Right ventricle myocardium superior (tissue), 1 donor: ENCODE results near the gene ASTN2. TPM values are rescaled to one million over a fixed set of nuclear protein-coding genes. Genes with fewer than 3 reads are reported as not detected.

Source experiments
- ATAC-seq: fragments of 200-7000 bp; cut with Tn5 transposase; one replicate; pipeline ENCODE4 v1.9.1; 2020; ENCODE audit warnings: mild to moderate bottlenecking; ENCODE audit not compliant: poor library complexity
- DNase-seq: peaks from one replicate; pipeline ENCODE4 v3.0.0-alpha.2; 2020
- intact Hi-C: fragments of 100-400 bp; cut with DNase I; formaldehyde crosslinking; loops from one replicate; pipeline ENCODE4 v1.11.2; 2022
- total RNA-seq: library from RNA; stranded (reverse); fragmentation: NEBNext Ultra II Directional; extraction: Animal tissue kit (Norgen Biotek cat#: 25700); gene quantifications from one replicate; pipeline ENCODE4 v1.2.1, GENCODE V29; 2021
- donor health status: DM: no; HTN: yes; CAD: no; lungs with severe emphysema.

ASTN2 gene
- total RNA-seq, 1 donor from 2014 or later = 6.4 TPM

DNA sequence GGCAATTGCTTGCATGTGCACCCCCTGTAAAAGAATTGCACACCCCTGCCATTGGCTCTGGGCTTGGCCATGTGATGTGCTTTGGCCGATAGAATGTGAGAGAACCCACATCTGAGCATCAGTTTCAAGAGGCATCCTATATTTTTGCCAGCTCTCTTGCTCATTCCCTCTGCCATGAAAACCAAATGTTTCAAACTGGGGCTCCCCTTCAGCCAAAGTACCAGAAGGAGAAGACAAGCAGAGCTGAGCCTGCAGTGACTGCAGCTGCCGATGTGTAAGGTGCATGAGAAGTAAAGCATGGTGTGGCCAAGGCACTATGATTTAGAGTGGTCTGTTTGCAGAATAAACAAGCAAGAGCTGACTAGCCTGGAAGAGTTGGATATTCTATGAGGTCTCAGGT, 132.3 kb downstream of the ASTN2 start:
- intact Hi-C loops = no loop called here
- ATAC-seq = no peak
- DNase-seq = no peak

DNA sequence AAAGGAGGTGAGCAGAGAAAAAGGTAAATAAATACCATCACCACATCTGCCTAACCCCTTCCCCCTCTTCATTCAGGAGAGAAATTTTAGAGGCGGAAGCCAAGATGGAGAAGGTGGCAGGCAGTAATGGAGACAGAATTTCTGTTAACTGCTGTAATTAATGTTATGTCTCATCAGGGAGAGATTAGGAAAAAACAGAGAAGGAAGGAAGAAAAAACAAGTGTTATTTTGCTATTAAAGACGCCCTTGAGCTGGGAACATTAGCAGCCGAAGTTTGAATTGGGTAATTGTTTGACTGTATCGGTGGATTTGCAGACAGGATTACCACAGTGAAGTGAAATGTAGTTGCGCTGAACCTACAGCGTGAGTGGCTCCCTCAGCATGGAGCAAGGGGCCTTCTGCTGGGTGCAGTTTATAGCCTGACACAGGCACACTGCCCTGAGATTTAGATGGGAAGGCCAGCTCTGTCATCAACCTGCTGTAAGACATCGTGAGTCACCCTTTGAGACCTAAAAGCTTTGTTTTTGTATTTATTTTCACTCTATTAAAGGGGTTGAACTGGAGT, 136.3 kb downstream of the ASTN2 start:
- no peak for DNase-seq
- no peak for ATAC-seq
- intact Hi-C loops = no loop called here

DNA sequence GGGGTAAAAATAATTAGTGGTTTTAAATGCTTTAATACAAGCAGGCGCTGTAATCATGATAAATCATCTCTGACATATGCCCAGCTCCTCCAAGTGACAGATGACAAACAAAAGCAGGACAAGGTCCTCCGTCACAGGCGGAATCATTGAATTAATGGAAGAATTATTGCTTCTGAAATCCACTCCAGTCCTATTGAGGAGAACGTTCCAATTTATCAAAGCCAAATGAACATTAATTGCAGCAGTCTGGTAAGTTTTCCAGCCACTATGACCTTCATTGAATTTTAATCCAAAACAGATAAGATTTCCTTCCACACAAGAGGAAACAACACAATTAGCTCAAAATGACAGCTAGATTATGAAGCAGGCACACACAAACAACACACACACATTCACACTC, 136.8 kb downstream of the ASTN2 start:
- intact Hi-C loops = no loop called here
- DNase-seq (no peak), ATAC-seq (no peak)

DNA sequence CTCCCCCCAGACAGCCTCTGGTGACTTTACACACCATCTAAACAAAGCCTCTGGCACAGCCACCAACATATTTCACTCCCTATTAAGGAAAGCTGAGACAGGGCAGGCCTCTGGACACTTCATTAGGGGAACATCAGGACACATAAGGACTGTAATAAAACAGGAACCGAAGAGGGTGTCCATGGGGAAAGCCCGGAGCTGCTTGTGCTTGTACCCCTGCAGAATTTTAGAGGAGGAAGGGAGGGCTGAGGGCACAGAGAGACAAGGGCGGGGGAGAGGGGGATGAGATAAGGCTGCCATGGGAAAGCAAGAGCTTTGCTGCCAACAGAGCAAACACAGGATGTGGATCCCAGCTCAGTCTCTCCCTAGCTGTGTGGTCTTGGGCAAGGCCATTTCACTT, 138.4 kb downstream of the ASTN2 start:
- DNase-seq (no peak), ATAC-seq (peak; percentile 12)
- intact Hi-C loops = no loop called here

DNA sequence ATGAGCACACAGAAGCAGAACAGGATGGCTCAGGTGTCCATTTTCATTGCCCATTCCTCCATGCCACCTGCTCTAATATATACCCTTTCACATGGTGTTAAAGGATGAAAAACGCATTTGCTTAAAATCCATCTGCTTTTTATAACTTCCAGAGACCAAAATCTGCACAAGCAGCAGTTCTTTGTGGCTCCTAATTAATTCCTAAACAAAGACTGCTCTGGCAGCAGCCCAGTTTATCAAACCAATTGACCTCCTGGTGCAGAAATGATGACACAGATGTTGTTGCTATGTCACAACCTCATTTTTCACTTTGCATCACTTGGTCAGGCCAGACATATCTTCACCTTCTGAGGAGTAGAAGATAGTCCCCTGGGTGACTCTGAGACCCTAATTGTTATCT, 141.2 kb downstream of the ASTN2 start:
- DNase-seq (no peak), ATAC-seq (no peak)
- intact Hi-C loops = no loop called here

DNA sequence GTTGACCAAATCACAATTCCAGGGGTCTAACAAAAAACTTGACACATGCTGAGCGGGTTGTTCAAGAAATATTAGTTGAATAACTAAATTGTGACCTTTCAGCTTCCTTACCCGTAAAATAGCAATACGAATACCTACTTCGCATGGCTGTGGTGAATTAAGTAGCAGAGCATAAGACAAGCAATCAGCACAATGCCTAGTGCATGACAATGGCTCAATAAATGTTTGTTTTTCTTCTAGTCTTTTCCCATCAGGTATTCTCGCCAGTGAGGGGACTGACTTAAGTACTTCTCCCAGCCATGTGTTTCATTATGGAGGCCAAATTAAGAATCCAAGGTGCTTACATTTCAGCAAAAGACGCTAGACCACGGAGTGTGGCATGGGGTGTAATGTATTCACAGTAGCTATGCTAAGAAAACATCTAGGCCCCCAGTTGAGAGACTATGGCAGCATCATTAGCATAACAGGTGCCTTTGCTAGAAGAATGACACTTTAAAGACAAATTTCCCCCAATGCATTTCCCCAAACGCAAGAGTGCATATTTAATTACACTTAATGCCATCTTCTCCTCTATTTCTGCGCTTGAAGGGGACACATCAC, 145.9 kb downstream of the ASTN2 start:
- ATAC-seq (no peak), DNase-seq (no peak)
- intact Hi-C loops = no loop called here

DNA sequence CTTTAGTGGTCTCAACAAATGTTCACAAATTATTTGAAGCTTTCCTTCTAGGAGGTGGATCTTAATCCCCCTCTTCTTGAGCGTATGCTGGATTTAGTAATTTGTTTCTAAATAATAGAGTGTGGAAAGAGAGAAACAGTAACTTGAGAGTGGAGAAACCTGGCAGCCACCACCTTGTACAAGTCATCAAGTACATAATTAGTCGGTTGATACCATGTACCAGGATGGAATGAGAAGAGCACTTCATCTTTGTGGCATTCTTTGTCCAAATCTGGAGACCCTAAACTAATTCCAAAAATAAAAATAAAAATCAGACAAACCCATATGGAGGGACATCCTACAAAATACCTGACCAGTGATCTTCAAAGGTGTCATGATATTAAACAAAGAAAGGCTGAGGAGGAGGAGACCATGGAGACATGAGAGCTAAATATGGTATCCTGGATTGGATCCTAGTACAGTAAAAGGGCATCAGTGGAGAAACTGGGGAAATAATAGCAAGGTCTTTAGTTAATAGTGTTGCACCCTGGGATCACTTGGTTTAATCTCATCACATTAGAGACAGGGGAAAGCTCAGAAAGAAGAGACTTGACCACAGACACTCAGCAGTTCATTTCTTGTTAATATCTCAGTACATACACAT, 147.9 kb downstream of the ASTN2 start:
- intact Hi-C loops = no loop called here
- ATAC-seq = peak; percentile 67

DNA sequence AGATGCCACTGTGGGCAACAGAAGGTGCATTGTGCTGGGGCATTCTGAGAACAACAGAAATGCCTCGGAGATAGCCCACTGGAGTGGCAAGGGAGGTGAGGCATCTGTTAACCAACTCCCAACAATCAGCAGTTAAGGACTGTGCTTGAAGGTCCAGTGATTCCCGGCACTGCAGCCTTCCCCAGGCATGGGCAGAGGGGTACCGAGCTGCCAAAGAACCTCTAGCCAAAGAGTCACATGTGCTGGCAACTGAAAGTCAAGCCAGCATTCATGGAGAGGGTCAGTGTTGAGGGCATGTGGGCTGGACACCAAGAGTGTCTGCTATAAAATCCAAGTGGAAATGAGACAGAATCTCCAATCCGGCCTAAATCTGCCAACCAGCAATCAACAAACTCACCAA, 149.6 kb downstream of the ASTN2 start:
- DNase-seq (no peak), ATAC-seq (peak; percentile 65)
- intact Hi-C loops = no loop called here

More for the DNA sequence above, 147.9 kb downstream of the ASTN2 start:
- no peak for DNase-seq

DNA sequence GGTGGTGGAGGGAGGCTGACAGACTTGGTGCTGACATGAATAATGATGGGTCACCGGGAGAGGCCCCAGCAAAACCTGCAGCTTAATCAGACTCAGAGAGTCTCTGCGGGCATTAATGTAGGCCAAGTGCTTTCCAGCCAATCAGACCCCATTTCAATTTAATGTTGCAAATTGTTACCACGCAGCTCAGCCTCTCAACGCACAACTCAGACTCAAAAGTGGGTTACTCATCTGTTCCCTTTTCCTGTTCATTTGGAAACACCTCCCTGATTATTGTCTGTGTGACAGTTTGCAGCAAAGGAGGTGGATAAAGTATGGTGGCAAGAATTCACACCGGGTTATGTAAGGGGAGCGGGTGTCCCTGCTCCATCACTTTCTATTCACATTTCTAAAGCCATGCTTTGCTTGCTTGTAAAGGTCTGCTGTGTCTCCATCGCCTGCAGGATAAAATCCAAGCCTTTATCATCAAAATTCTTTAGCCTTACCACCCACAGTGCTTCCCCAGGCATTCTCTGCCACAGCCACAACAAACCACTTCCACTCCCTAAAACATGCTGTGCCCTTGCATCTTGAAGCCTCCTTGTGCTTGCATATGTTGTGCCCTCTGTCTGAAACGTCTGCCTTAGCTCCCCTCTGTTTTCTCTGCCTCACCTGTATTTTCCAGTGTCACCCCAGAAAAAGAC, 156.5 kb downstream of the ASTN2 start:
- DNase-seq = no peak
- no peak for ATAC-seq

DNA sequence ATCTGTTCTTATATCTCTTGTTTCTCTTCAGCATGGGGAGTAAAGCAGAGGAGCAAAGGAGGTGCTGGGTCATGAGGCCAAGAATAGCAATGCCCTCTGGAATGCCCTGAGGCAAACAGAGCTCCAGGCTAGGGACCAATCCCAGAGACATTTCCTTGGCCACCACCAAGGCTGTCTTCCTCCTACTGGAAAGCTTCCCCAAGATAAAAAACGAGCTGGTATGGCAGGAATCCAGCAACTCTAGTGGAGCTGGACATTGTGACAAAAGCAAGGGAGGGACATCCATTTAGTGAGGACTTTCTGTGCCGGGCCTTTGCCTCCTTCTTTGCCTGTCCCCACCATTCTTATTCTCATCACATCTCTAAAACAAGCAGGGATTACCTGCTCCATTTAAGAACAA, 161.6 kb downstream of the ASTN2 start:
- ATAC-seq = no peak

More for the DNA sequence above, 156.5 kb downstream of the ASTN2 start:
- intact Hi-C loops = loop anchor here (10.0 kb wide), 1 partner anchor 54 kb away; no protein-coding TSS in a partner anchor

DNA sequence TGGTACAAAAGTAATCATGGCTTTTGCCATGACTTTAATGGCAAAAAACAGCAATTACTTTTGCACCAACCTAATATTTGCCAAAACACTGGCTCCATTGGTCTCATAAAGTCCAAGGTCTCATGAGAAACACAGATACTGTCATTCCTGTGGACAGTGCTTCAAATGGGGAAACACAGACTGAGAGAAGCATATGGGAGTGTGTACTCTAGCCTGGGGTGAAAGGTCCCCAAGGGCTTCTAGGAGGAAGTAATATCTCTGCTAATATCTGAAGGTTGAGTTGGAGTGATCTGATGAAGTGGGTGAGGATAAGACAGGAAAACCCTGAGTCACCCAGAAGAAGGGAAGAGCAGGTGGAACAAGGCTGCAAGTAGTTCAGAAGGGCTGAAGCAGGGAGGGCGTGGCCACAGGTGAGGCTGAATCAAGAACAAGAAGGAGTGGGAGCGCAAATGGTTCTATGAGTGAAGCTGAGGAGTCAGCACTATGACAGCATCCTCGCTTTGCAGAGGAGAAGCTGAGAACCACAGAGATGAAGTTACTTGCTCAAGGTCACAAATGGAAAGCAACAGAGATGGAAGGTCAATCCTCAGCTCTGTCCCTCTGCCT, 164.1 kb downstream of the ASTN2 start:
- DNase-seq (no peak), ATAC-seq (no peak)
- intact Hi-C loops = loop anchor here (10.0 kb wide), 1 partner anchor 46 kb away; no protein-coding TSS in a partner anchor

More for the DNA sequence above, 161.6 kb downstream of the ASTN2 start:
- intact Hi-C loops = loop anchor here (10.0 kb wide), 1 partner anchor 48 kb away; no protein-coding TSS in a partner anchor
- no peak for DNase-seq

DNA sequence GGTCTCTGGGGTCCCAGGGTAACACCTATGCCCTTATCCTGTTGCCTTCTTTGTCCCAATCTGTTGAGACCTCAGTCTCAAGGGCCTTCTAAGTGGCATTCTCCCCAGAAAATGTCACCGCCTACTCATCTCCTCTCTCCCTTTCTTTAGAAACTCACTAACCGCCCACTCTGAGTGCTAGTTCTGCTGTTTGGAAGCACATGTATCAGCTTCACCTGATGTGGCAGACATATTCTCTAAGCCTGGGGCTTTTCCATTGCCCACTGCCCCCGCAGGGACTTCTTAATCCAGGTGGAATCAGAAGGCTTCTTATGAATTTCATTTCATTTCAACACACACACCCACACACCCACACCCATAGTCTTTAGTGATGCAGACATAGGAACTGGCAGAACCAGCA, 165.1 kb downstream of the ASTN2 start:
- intact Hi-C loops = loop anchor here (10.0 kb wide), 1 partner anchor 45 kb away; no protein-coding TSS in a partner anchor
- ATAC-seq (no peak), DNase-seq (no peak)

DNA sequence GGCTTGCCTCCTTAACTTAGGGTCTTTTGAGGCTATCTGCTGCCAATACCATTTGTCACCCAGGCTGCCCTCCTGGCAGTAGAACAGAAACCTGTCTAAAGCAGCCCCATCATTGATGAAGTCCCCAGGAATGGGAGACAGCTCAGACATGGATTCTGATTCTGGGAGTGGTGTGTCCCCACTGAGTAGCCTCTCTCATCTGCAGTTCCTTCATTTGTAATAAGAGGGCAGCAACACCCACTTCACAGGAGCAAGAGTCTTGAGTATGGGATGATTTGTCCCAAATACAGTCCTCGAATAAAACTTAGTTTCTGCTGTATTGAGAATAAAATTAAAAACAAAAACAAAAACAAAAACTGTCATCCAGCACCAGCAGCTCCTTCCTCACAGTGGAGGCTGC, 167.6 kb downstream of the ASTN2 start:
- no peak for DNase-seq
- intact Hi-C loops = no loop called here
- no peak for ATAC-seq

DNA sequence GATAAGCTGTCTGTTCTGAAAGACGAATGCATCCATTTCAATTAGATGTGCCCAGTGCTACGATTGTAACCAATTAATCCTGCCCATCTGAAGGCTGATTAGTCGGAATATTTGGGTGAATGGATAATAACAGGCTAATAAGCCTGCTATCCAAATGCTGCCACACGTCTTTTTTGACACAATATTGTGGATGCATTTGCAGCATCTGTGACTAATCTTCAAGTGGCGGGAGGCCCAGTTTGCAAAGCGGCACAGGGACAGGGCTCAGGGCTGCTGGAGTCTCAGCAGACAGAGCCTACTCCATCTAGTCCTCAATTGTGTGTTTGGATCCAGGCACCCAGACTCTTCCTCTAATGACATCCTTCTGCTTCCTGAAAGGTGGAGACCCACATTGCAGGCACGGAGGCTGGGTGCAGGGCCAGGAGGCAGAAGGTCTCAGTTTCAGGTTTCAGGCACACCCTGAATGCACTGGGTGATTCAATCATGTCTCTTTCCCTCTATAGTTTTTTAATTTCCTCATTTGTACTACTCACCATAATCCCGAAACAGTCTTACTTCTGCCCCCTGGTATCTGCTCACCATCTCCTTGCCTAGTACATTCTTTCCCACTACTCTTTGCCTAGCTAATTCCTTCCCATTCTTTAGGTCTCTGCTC, 169.6 kb downstream of the ASTN2 start:
- intact Hi-C loops = no loop called here
- ATAC-seq = no peak
- no peak for DNase-seq

DNA sequence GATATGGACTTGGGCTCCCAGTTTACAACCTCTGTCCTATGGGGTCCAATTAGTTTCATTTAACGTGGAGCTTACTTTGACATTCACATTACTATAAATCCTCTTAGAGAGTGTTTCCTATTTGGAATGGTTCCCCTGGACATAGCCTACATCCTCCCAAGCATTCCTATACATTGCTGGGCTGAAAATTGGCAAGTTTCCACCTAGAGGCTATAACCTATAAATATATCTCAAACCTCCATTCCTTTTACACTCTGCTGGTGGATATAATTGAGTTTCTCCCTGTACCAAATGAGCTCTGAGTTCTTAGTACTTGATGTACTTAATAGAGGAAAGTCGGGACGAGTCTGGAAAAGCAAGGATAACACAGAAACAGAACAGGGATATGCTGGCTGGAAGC, 172.8 kb downstream of the ASTN2 start:
- intact Hi-C loops = no loop called here
- ATAC-seq = no peak
- no peak for DNase-seq

DNA sequence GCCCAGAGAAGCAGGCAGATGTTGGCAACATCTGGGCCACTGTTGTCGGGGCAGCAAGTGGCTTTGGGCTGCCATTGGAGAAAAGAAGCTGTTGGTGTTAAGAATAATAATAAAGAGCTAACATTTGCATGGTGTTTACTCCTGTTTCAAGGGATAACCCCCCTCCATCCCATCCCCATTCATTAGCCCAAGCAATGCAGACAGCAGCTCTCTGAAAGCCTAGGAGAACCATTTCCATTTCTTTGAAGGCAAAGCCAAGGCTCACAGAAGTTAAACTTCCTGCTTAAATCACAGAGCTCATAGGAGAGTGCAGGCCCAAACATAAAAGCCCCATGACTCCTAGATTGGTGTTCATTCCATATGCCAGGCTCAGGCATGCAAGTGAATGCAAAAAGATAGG, 175.4 kb downstream of the ASTN2 start:
- ATAC-seq (no peak), DNase-seq (no peak)
- intact Hi-C loops = no loop called here

DNA sequence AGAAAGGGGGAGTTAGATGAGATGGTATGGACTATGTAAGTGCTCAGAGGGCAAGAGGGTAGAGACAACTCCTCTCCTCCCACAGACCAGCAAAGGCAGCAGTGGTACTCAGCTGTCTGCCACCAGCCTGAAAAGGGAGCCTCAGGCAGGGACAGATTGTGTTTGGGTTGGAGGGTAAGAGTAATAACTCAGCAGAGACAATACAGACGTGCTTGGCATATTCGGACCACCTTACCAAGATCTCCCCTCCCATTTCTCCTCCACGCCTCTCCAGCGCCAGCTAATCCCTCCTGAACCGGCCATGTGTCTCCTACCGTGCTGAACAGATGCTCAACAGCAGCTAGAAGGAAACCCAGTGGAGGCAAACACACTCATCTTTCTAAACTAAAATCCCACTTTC, 180.8 kb downstream of the ASTN2 start:
- DNase-seq (no peak), ATAC-seq (no peak)
- intact Hi-C loops = no loop called here

DNA sequence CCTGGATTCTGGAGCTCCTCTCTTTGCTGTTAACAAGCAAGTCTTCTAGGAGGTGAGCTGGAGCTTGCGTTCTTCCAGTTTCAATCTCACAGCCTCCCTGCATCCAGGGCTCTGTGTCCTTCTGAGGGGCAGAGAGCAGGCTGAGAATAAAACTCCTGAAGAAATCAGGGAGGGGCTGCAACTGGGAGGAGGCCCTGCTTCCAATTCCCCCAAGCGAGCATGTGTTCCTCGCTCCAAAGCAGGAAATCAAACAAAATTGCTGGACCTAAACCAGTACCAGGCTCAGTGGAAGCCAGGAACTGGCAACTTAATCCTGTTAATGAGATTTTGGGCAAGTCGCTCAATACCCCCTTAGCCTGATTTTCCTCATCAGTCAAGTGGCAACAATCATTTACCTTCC, 181.8 kb downstream of the ASTN2 start:
- no peak for ATAC-seq
- no peak for DNase-seq
- intact Hi-C loops = no loop called here

DNA sequence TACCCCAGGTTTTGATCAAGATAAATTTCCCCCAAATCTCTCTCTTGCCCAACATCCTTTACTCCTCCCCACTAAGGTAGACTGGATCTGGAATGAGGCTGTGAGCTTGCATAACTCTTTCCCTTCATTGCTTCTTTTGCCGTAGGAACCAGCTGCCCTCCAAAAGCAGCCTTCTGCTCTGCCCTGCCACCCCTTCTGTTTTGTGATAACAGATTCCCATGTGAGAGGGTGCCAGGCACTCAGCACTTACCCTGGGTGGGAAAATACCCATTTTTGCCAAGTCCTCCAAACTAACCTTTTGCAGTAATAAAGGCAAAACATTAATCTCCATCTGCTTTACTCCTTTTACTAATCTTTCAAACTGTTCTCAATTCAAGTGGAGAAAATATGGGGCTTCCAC, 182.6 kb downstream of the ASTN2 start:
- ATAC-seq (no peak), DNase-seq (no peak)
- intact Hi-C loops = no loop called here
